NCI-H2029 treated with DMSO at 0.1 percent for 48 hours (cell line): Measurements from ENCODE around the gene CLCN6.

ENCODE experiments used
- DNase-seq: peaks from one replicate; lab custom pipeline; 2025; lab: John Stamatoyannopoulos, UW

The CLCN6 gene, protein sequence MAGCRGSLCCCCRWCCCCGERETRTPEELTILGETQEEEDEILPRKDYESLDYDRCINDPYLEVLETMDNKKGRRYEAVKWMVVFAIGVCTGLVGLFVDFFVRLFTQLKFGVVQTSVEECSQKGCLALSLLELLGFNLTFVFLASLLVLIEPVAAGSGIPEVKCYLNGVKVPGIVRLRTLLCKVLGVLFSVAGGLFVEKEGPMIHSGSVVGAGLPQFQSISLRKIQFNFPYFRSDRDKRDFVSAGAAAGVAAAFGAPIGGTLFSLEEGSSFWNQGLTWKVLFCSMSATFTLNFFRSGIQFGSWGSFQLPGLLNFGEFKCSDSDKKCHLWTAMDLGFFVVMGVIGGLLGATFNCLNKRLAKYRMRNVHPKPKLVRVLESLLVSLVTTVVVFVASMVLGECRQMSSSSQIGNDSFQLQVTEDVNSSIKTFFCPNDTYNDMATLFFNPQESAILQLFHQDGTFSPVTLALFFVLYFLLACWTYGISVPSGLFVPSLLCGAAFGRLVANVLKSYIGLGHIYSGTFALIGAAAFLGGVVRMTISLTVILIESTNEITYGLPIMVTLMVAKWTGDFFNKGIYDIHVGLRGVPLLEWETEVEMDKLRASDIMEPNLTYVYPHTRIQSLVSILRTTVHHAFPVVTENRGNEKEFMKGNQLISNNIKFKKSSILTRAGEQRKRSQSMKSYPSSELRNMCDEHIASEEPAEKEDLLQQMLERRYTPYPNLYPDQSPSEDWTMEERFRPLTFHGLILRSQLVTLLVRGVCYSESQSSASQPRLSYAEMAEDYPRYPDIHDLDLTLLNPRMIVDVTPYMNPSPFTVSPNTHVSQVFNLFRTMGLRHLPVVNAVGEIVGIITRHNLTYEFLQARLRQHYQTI

DNA sequence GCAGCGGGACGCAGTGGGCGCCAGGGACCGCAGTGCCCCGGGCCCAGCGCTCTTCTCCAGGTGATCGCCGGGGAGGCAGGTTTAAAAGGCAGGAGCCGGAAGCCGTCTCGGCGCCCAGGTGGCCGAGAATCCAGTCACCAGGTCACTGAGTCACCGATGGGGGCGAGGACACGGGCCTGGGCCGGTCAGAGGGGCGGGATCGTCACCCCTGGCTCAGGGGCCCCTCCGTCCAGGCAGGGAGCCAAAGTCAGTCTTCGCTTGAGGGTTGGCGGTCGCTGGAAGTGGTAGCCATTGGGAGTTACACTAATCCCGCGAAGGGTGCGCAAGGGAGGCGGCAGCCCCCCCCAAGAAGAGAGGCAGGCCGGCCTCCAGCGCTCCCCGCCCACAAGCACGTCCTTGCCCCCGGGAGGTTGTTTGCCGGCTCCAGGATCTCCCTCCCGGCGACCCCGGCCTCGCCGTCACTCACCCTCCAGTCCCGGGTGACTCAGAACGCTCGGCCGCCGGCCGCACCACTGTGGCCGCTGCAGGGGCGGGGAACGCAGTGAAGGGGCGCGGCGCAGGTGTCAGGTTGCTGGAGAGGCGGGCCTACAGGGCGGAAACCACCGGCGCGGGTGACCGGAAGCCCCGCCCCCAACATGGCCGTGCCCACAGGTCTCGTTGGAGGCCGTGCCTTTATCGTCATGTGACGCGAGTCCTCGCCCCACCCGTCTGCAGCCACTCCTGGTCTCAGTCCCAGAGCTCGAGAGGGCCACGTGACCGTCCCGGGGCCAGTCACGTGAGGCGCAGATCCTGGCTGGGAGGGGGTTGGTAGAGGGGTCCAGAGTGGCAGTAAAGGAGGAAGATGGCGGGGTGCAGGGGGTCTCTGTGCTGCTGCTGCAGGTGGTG, at the start of gene CLCN6, which contains the start of gene MTHFR:
Gene CLCN6, plus strand, starts transcription at position 770 of the 885 bp plus-strand sequence. Its CDS starts 72 bp downstream, at position 842.
Gene MTHFR, minus strand, starts transcription at position 543 of the 885 bp plus-strand sequence. CDS start 2,848 bp downstream, outside the sequence.
- DNase-seq = peak; percentile 87

DNA sequence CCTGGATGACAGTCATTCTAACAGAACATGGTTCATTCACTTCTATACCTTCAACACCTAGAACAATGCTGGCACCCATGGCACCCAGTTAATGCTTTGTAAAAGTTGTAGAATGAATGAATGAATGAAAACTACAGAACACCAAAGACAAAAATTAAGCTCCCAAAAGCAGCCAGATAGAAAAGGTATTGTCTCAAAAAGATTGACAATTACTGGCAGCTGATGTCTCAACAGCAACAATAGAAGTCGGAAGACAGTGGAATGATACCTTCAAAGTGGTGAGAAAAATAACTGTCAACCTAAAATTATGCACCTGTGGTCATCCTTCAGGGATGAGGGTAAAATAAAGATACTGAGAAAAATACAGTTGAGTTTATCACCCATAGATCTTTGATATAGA, 48.9 kb upstream of the CLCN6 start:
- no peak for DNase-seq

DNA sequence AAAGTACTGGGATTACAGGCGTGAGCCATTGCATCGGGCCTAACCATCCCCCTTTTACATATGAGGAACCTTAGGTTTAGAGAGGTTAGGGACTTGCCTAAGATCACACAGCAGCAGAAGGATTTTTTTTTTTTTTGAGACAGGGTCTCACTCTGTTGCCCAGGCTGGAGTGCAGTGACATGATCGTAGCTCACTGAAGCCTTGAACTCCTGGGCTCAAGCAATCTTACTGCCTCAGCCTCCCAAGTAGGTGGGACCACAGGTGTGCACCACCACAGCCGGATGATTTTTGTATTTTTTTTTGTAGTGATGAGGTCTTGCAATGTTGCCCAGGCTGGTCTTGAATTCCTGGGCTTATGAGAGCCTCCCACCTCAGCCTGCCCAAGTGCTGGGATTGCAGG, 46.2 kb upstream of the CLCN6 start:
- DNase-seq = no peak

DNA sequence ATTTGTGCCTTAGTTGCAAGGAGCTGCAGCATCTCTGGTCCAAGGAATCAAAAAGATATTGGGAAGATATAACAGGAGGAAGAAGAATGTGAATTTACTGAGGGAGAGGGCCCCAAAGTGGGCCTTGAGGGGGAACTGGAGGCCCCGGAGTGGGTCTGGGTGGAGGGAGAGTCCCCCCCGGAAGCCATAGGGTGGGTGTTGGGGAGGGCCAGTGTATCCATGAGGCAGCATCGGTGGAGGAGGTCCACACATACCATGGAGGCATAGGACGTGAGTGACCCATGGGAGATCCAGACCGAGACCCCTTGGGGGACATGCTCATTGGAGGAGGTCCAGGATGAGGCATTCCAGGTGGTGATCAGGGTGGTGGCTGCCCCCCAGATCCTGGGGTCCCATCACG, 44.7 kb upstream of the CLCN6 start:
- DNase-seq = no peak

DNA sequence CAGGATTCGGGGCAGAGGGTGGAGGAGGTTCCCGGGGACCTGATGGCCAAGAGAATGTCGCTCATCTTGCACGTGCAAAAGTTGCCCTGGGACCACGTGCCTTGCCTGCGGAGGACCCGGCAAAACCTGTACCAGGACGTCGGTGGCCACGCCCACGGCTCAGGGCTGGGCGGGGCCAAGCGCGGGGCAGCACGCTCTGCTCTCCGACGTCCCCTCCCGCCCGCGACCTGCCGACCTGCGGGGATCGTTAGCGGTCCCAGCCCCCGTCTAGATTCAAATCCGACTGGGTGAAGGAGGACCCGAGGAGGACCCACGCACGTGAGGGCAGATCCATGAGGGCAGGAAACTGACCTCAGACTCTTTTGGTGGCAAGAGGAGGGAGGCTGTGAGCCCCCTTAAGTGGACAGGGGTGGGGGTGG, 44.0 kb upstream of the CLCN6 start, which contains the start of gene C1orf167:
Gene C1orf167, plus strand, starts transcription at position 206 of the 419 bp plus-strand sequence. CDS start 2,208 bp downstream, outside the sequence.
- no peak for DNase-seq

DNA sequence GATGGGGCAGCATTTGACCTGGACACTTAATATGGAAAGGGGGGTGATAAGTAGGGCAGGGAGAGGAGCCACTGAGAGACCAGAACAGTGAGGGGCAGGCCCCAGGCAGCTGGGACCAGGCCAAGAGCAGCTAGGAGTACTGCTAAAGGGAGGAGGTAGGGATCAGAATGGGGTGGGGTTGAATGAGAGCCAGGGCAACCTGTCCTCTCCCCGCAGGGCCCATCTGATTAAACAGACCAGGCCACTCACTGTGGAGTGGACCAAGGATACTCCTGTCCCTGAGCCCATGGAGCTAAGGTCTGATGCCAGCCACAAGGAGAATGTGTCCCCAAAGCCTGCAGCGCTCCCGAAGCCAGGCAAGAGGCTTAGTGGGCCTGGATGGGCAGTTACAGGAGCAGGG, 41.9 kb upstream of the CLCN6 start:
- no peak for DNase-seq

DNA sequence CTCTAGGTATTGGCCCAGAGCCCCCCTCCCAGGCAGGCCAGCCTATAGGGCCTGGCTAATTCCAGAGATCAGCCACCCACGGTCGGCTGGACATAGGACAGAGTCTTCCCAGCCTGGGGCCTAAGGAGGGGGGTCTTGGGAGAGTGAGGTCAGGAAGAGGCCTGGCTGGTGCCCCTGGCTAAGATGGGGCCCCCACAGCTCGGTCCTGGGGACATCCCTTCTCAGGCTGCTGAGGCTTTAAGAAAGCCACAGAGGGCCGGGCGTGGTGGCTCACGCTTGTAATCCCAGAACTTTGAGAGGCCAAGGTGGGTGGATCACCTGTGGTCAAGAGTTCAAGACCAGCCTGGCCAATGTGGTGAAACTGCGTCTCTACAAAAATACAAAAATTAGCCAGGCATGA, 41.5 kb upstream of the CLCN6 start:
- no peak for DNase-seq

DNA sequence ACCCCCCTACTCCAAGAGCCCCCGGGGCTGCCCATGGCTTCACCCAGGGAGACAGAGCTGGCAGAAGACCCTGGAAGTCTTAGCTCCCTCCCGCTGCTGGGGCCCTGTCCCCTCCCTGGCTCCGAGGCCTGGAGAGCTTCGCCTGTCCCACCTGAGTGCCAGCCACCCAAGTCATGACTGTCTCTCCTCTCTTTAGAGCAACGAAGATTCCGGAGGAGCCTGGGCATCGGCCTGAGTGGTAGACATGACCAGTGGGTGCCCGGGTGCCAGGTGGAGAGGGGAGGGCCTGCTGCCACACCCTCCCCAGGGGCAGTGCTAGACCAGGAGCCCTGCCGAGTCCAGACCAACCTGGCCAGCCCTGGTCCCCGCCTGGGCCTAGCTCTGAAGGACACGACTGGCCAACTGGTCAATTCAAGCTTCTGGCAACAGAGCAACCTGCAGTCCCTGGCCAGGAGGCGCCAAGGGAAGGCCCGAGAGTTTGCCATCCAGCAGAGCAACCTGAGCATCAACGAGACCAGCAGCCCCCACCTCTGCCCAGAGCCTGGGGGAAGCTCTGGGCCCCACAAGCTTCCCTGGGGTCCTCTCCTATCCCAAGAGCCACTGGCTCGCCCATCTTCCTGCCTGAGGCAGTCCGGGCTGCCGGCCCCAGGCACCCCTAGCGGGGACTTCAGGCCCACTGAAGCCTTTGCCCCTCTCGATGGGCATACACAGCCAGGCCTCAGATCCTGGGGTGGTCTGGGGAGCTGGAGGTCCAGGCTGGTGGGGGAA, 40.1 kb upstream of the CLCN6 start:
- DNase-seq = no peak

DNA sequence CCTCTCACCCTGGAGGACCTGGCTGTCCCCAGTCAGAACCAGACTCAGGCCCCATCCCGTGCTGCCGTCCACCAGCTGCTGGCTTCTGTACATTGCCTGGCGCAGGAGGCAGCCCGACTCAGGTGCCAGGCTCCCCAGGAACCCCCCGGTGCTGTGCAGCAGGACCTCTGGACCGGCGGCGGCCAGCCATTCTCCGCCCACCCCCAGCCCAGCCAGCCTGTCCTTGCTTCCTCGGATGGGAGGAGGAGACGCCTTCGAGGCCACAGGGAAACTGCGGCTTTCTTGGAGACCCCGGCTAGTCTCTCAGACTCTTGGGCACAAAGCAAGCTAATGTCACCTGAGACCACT, 39.6 kb upstream of the CLCN6 start:
- DNase-seq = no peak

DNA sequence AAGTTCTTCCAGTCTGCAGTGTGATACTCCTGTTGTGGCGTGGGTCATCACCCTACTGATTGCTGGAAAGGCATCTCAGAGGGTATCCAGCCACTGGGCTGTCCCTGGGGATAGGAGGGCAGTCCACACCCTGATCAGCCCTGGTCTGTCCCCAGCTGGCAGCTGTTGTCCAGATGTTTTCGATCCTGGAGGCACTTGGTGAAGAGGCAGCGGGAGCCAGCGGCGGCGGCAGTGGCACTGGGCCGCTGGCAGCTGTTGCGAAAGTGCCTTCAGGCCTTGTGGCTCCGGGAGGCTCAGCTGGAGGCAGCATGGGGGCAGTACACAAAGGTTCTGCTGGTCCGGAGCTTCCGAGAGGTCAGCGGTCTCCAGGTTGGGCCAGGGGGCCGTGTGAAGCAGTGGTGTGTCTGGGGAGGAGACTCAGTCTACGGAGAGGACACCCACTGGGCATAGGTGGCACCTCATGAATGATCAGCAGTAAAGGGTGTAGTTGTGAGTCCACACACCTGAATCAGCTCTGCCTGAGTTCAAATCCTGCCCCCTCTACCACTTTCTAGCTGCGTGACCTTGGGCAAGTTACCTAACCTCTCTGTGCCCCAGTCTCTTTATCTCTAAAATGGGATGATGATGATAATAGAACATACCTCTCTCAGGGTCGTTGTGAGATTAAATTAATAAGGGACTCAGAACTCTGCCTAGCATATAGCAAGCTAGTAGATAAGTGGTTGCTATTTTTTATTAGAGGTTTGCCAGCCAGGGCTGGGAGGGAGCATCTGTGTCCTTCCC, 37.9 kb upstream of the CLCN6 start:
- DNase-seq = no peak

DNA sequence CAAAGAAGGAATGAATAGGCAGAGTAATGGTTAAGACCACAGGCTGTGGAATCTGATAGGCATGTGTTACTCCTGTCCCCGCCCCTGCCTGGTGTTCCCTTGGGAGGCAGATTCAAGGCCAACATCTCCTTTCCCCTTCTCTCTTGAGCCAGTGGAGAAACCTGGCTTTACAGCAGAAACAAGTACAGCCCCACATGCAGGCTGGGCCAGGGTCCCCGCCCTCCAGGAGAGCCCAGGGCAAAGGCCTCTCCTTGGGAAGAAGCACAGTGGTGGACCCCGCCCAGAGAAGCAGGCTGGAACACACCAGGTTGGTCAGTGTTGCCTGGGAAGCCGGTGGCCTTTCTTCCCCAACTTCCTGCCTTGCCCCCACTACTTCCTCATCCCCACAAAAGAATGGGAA, 37.2 kb upstream of the CLCN6 start:
- no peak for DNase-seq

DNA sequence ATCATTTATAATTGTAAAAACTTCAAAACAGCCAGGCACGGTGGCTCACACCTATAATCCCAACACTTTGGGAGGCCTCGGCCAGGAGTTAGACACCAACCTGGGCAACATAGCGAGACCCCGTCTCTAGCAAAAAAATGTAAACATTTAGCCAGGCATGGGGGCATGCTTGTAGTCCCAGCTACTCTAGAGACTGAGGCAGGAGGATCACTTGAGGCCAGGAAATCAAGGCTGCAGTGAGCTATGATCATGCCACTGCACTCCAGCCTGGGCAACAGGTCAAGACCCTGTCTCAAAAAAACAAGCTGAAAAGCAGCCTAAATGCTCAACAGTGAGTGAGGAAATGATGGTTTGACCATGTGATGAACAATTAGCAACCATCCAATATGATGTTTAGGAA, 36.7 kb upstream of the CLCN6 start:
- no peak for DNase-seq

DNA sequence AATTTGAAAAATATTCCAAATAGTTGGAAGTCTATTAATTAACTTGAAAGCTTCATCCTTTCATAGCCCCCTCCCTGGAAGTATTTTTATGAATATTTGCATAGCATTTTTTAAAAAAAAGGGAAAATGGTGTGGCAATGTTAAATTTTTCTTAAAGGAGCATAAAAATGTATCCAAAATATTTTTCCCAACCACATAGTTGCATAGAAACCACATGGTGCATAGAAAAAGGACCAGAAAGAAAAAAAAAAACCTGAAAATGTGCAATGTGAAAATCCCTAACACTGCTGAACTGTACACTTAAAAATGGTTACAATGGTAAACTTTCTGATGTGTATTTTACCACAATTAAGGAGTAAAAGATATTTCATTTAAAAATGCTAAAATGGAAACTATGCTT, 36.0 kb upstream of the CLCN6 start:
- no peak for DNase-seq

DNA sequence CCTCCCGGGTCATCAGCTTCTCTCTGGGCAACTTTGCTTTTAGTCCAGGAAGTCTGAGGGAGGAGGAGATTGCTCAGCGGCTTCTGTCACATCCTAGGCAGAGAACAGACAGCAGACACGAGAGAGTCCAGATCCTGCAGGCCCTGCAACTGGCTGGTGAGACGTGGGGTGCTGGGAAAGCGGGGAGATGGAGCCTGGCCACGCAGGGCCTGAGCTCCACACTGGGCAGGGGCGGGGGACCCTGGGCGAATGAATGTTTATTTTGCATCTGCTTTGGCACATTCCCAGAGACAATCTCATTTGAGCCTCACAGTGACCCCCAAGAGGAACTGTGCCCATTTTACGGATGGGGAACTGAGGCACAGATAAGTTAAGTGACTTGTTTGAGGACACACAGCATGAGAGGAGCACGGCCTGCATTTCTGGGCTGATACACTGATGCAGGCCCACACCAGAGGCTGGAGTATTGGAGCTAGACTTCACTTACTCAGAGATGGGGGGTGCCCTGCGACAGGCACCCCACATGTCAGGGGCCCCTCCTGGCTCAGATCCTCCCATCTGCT, 34.4 kb upstream of the CLCN6 start:
- no peak for DNase-seq

DNA sequence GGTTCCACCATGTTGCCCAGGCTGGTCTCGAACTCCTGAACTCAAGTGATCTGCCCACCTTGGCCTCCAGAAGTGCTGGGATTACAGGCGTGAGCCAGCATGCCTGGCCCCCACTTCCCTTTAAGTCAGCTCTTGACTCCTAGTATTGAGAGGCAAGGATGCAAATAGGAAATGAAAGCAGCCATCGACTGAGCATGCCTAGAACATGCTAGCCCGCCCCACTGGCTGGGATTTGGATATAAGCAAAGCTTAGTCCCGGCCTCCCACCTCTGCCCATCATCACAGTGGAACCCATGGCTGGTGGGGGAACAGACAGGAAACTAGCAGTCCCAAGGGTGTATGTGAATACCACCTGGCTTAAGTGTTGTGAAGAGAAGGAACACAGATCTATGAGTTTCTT, 33.5 kb upstream of the CLCN6 start:
- DNase-seq = no peak

DNA sequence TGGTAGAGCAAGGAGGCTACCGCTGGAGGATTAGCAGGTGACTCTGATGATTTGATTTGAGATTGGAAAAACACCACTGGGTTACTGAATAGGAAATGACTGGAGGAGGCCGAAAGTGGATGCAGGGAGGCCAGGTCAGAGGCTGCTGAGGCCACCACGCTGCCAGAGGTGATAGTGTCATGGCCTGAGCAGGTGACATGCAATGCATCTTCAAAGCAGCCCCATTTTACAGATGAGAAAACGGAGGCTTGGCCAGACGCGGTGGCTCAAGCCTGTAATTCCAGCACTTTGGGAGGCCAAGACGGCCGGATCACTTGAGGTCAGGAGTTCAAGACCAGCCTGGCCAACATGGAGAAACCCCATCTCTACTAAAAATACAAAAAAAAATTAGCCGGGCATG, 31.2 kb upstream of the CLCN6 start:
- no peak for DNase-seq

DNA sequence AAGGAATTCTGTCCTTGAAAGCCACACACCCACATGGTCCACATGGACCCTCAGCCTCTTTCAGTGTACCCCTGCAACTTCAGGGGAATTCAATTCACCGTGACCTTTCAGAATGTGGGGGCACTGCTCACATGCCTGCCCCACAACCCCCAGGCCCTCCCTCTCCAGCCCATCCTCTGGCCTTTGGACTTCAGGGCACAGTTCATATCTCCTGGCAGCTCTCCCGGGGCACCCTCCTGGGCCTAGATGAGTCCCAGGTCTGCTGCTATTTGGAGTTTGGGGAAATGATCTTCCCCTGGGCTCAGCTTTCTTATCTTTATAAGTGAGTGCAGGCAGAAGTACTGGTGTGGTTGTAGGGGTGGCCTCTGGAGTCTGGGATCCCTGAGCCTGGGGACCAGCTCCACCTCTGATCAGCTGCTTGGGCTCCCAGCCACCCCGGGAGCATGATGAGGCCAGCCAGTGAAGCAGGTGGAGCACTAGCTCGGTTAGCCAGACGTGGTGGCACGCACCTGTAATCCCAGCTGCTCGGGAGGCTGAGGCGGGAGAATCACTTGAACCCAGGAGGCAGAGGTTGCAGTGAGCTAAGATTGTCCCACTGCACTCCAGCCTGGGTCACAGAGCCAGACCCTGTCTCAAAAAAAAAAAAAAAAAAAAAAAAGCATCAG, 28.2 kb upstream of the CLCN6 start:
- DNase-seq = no peak

DNA sequence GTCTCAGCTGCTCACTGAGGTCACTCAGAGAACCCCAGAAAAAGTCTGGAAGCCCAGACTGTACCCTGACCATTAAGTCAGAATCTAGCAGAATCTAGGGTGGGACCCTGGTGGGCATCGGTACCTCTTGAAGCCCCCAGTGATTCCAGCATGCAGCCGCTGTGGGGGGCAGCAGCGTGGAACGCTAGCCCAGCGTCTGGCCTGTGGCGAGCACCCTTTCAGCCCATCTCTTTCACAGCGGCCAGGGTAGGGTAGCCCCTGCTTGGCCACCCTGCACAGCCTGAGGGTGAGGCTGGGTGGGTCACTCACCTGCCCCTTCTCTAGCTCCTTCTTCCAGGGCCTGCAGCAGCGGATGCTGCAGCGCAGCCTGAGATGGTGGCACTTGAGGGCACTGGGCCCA, 27.7 kb upstream of the CLCN6 start:
- no peak for DNase-seq

DNA sequence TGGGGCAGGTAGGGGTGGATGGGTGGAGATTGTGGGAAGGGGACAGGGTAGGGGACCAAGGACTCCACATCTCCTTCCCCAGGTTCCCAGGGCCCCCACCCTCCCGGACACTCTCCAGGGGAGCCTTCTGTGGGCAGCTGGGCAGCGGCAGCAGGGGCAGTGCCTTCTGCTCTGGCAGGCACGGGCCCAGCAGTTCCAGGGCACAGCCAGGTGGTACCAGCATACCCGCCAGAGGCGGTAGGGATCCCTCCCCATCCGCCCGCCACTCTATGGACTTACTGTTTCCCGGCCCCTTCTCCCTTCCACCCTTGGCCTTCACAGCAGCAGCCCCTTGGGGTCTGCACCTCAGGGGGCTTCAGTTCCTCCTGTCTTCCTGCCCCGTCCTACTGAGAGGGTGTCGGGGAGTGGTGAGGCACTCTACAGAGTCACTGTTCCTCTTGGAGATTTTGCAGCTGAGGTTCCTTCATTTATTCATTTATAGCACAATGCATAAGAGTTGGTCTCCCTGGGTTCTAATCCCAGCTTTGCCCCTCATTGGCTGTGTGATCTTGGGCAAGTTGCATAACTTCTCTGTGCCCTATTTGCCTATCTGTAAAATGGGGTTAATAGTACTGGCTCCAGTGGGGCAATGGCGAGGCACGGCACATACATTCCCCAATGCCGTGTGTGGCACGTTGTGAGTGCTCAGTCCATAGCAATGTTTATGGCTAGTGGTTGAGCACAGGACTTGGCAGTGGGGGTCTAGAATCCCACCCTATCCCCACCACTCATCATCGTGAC, 27.0 kb upstream of the CLCN6 start:
- DNase-seq = no peak
